Pancreas (tissue), 10 donors: ENCODE measurements around the gene ATP1B2. TPM values are rescaled to one million over a fixed set of nuclear protein-coding genes. Genes with fewer than 3 reads are reported as not detected.
"Not testable (repeated sequence)": the region's sequence is repeated elsewhere in the genome, so short reads cannot be mapped to it uniquely, and the experiment has no call there.

Source experiments
- ATAC-seq, 4 donors: fragments of 200-7000 bp; cut with Tn5 transposase; one replicate each; pipeline versions ENCODE4 v1.8.0 to v1.9.1; 2020; ENCODE audit warnings: mild to moderate bottlenecking in 4 of 4, moderate library complexity in 4 of 4
- DNase-seq, 6 donors: peaks; one replicate each; pipeline ENCODE4 v3.0.0-alpha.2; 2020
- FAIRE-seq: peaks from 2 replicates; lab custom pipeline; 2012; peaks lifted over from hg19 to GRCh38; lab: Jason Lieb, UNC
- H3K27ac ChIP-seq, 4 donors: fragments of 200-600 bp; sonication (generic); 1 replicate in 3 of 4; 2 replicates in 1 of 4; pipeline versions ENCODE4 v1.5.0 to v1.8.0; 2020
- H3K27me3 ChIP-seq, 4 donors: fragments of 200-600 bp; one replicate each; pipeline ENCODE4 v1.8.0; 2021
- H3K36me3 ChIP-seq, 3 donors: fragments of 200-600 bp; sonication (generic) in 1 of 3; one replicate each; pipeline versions ENCODE4 v1.5.0 to v1.8.0; 2020 to 2021
- H3K4me1 ChIP-seq, 3 donors: fragments of 200-600 bp; one replicate each; pipeline ENCODE4 v1.8.0; 2021
- H3K4me3 ChIP-seq, 4 donors: fragments of 200-600 bp; sonication (generic) in 2 of 4; one replicate each; pipeline versions ENCODE4 v1.5.0 to v1.8.0; 2020 to 2021
- H3K9me3 ChIP-seq, 4 donors: fragments of 200-600 bp; one replicate each; pipeline ENCODE4 v1.8.0; 2021
- CTCF ChIP-seq, 4 donors: fragments of 200-600 bp; sonication (generic) in 3 of 4; IDR thresholded peaks; one replicate each; pipeline versions ENCODE4 v1.5.0 to v1.8.0; 2021; ENCODE audit warnings: antibody characterized with exemption in 4 of 4
- WGBS, 2 donors: extraction: QIAGEN DNeasy Blood & Tissue Kit; methylation state at CpG; one replicate each; pipeline ENCODE4 v1.1.7; 2013; 5-methylcytosine and 5-hydroxymethylcytosine counted together
- intact Hi-C, 3 donors: fragments of 100-400 bp; cut with DNase I; formaldehyde crosslinking; loops; one replicate each; pipeline versions ENCODE4 v1.11.1 to v1.14.2; 2022
- polyA plus RNA-seq, 2 donors: library from polyadenylated mRNA; stranded (reverse); fragments of 200-250 nt; gene quantifications; one replicate each; pipeline ENCODE4 v1.2.3, GENCODE V29; 2013
- total RNA-seq, 6 donors: library from RNA; stranded (reverse); fragmentation: NEBNext Ultra II Directional in 4 of 6; extraction: Animal tissue kit (Norgen Biotek cat#: 25700) in 4 of 6; gene quantifications; one replicate each; pipeline versions ENCODE4 v1.2.1 to v1.2.4, GENCODE V29; 2021 to 2023
- donor health status: healthy with polysubstance abuse.
- donor health status: DM: no; HTN: no; CAD: no; lungs with moderate emphysema.
- donor health status: DM: no; HTN: no; CAD: no.
- donor health status: control.
- donor health status: control.
- donor health status: Bipolar disorder and iron deficiency.
- donor health status: DM: yes; HTN: yes; CAD: no.
- donor health status: DM: no; HTN: no; CAD: no.
- donor health status: DM: no; HTN: no; CAD: no.
- donor health status: DM: yes; HTN: yes; CAD: no.

Gene ATP1B2
- total and polyA plus RNA-seq, 8 donors = 0.79 to 6.7 (median 1.3) TPM

GRCh38 chr17:7632492-7632894 is 18.2 kb upstream of the ATP1B2 start:
- peak in 3 of 4 donors; percentile 31 to 51 (median 33) for ATAC-seq
- intact Hi-C loops = no loop called here
- 45 to 49% methylated on average over 6 of the region's 6 CpGs for WGBS, 2 donors
- no peaks in the 10 kb centered on the region for H3K9me3 ChIP-seq
- no peaks in the 10 kb centered on the region for H3K27me3 ChIP-seq
- H3K27ac ChIP-seq = no peak overlapping the region
- peak in 2 of 4 donors; percentile 11 to 12 for TF ChIP-seq CTCF (IDR thresholded peaks at IDR 0.05)
- H3K36me3 ChIP-seq = no peaks in the 10 kb centered on the region
- peak in 2 of 6 donors; percentile 45 to 46 for DNase-seq
- no peak for FAIRE-seq
- H3K4me1 ChIP-seq = peaks cover 0 to 7% (median 0%) of the 10 kb centered on the region in 3 donors
- H3K4me3 ChIP-seq = no peak overlapping the region

- no peak for TF ChIP-seq CTCF (IDR thresholded peaks at IDR 0.05)
- Histone ChIP-seq H3K27me3 (no peaks in the 10 kb centered on the region), H3K9me3 (no peaks in the 10 kb centered on the region), H3K36me3 (no peaks in the 10 kb centered on the region), H3K4me1 (peaks cover 0 to 4% (median 0%) of the 10 kb centered on the region in 3 donors), H3K4me3 (no peak overlapping the region), H3K27ac (no peak overlapping the region)
- 59 to 62% methylated on average over 2 of the region's 2 CpGs for WGBS, 2 donors
- intact Hi-C loops = no loop called here
- ATAC-seq = peak in 2 of 4 donors; percentile 18 to 21
- no peak for DNase-seq
- no peak for FAIRE-seq
Observed at GRCh38 chr17:7633093-7633492, 17.6 kb upstream of the ATP1B2 start.

GRCh38 chr17:7634384-7634783 is 16.3 kb upstream of the ATP1B2 start:
- H3K27ac ChIP-seq = no peak overlapping the region
- H3K4me1 ChIP-seq = peaks cover 0 to 3% (median 0%) of the 10 kb centered on the region in 3 donors
- no peak for TF ChIP-seq CTCF (IDR thresholded peaks at IDR 0.05)
- no peaks in the 10 kb centered on the region for H3K9me3 ChIP-seq
- DNase-seq (no peak), FAIRE-seq (no peak), ATAC-seq (peak in 1 of 4 donors; percentile 26)
- H3K4me3 ChIP-seq = no peak overlapping the region
- intact Hi-C loops = no loop called here
- H3K36me3 ChIP-seq = no peaks in the 10 kb centered on the region
- H3K27me3 ChIP-seq = no peaks in the 10 kb centered on the region
- WGBS, 2 donors = 28 to 32% methylated on average over 5 of the region's 5 CpGs

GRCh38 chr17:7636163-7636562 is 14.6 kb upstream of the ATP1B2 start:
- H3K4me3 ChIP-seq = no peak overlapping the region
- no peaks in the 10 kb centered on the region for H3K36me3 ChIP-seq
- ATAC-seq = no peak
- no peak for TF ChIP-seq CTCF (IDR thresholded peaks at IDR 0.05)
- peaks cover 0 to 3% (median 0%) of the 10 kb centered on the region in 3 donors for H3K4me1 ChIP-seq
- WGBS, 2 donors = 57 to 59% methylated on average over 5 of the region's 5 CpGs
- no peaks in the 10 kb centered on the region for H3K9me3 ChIP-seq
- intact Hi-C loops = no loop called here
- no peak for DNase-seq
- H3K27me3 ChIP-seq = no peaks in the 10 kb centered on the region
- FAIRE-seq = no peak
- H3K27ac ChIP-seq = no peak overlapping the region

GRCh38 chr17:7640783-7641182 is 9.9 kb upstream of the ATP1B2 start:
- no peak for ATAC-seq
- Histone ChIP-seq H3K36me3 (no peaks in the 10 kb centered on the region), H3K4me1 (no peaks in the 10 kb centered on the region), H3K9me3 (no peaks in the 10 kb centered on the region), H3K27ac (no peak overlapping the region), H3K27me3 (no peaks in the 10 kb centered on the region), H3K4me3 (no peak overlapping the region)
- DNase-seq = no peak
- no peak for TF ChIP-seq CTCF (IDR thresholded peaks at IDR 0.05)
- FAIRE-seq = no peak
- WGBS, 2 donors = 91 to 94% methylated on average over 26 of the region's 26 CpGs
- intact Hi-C loops = no loop called here

- H3K27me3 ChIP-seq, H3K4me1 ChIP-seq, H3K27ac ChIP-seq, FAIRE-seq, H3K36me3 ChIP-seq, intact Hi-C loops, DNase-seq, H3K9me3 ChIP-seq, ATAC-seq, H3K4me3 ChIP-seq: not testable (repeated sequence)
- WGBS, 2 donors = 56 to 57% methylated on average over 7 of the region's 7 CpGs
Observed at GRCh38 chr17:7641635-7642034, 9.1 kb upstream of the ATP1B2 start.
